Activated naive CD4-positive, alpha-beta T cell treated with anti-CD3 and anti-CD28 coated beads for 36 hours (primary cell): ENCODE data around the gene TEAD2. TPM values are rescaled to one million over a fixed set of nuclear protein-coding genes. Genes with fewer than 3 reads are reported as not detected.

Experiments used
- CTCF ChIA-PET: fragments of 350-600 bp; sonication (Branson Sonifier 250); formaldehyde crosslinking; loops from one replicate; lab custom pipeline; 2021; ENCODE audit warnings: antibody characterized with exemption; lab: Charles Lee
- DNase-seq: peaks from one replicate; pipeline ENCODE4 v3.0.0-alpha.2; 2020
- H3K27ac Mint-ChIP-seq: one replicate; pipeline ENCODE4 v1.8.0; 2021; ENCODE audit warnings: mild to moderate bottlenecking, mixed read lengths
- H3K27me3 Mint-ChIP-seq: one replicate; pipeline ENCODE4 v1.8.0; 2021; ENCODE audit warnings: low read depth, mixed read lengths
- H3K36me3 Mint-ChIP-seq: one replicate; pipeline ENCODE4 v1.8.0; 2021; ENCODE audit warnings: low read depth, mixed read lengths
- H3K4me1 Mint-ChIP-seq: one replicate; pipeline ENCODE4 v1.8.0; 2021; ENCODE audit warnings: low read depth, mixed read lengths
- H3K4me3 Mint-ChIP-seq: one replicate; pipeline ENCODE4 v1.8.0; 2021; ENCODE audit warnings: mild to moderate bottlenecking, moderate library complexity, mixed read lengths
- H3K9me3 Mint-ChIP-seq: one replicate; pipeline ENCODE4 v1.8.0; 2021; ENCODE audit warnings: mixed read lengths
- intact Hi-C: fragments of 100-400 bp; cut with micrococcal nuclease; formaldehyde crosslinking; loops from one replicate; pipeline ENCODE4 v1.15.1; 2023
- microRNA-seq: library from miRNA; unstranded; fragments of <30 nt; microRNA quantifications from one replicate; pipeline ENCODE4 v1.2.0, GENCODE V29; 2022; ENCODE audit warnings: borderline microRNAs expressed, borderline replicate concordance
- total RNA-seq, 2 experiments: library from RNA; stranded (reverse); gene quantifications; one replicate each; pipeline ENCODE4 v1.2.3, GENCODE V29; 2021

Gene TEAD2
- total RNA-seq, 2 experiments from 2014 or later = 0.20 TPM; not detected in 1

DNA sequence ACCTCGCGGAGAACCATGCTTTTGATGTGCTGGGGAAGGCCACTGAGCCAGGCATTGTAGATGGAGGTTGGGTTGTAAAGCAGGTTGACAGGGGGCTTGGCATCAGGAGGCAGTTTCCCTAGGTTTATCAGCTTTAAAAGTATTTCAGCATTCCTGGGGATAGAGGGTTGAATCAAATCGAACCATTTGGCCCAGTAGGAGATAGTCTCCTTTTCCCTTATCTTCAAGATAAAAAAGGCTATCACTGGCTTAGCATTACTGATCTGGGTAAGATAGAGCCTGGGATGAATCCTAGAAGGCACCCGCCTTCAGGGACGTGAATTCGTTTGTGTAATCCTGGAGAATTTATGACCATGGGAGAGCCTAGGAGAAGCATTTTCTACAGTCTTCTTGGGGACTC lies 67.8 kb downstream of the TEAD2 start:
- no peaks in the 10 kb centered on the region for H3K9me3 Mint-ChIP-seq
- H3K27me3 Mint-ChIP-seq = no peaks in the 10 kb centered on the region
- CTCF ChIA-PET = no interaction called here
- intact Hi-C loops = no loop called here
- H3K27ac Mint-ChIP-seq = no peak overlapping the region
- no peaks in the 10 kb centered on the region for H3K36me3 Mint-ChIP-seq
- H3K4me3 Mint-ChIP-seq = no peak overlapping the region
- H3K4me1 Mint-ChIP-seq = no peaks in the 10 kb centered on the region
- no peak for DNase-seq

Small RNAs within 50 kb of the gene (microRNA-seq; reads per million reads assigned to microRNA genes)
- gene MIR4324 = not detected

Other genes with a start within 250 kb of the TEAD2 start
- 1 to 10 TPM; 3.4 to 3.8 TPM for gene LIN7B, start 248.0 kb downstream of the TEAD2 start, total RNA-seq
- 1 to 10 TPM; 1.5 to 1.9 TPM for gene C19orf73, start 243.3 kb downstream of the TEAD2 start, total RNA-seq
- 1 to 10 TPM; 4.6 to 4.9 TPM for gene PPFIA3, start 242.9 kb downstream of the TEAD2 start, total RNA-seq
- gene HRC, start 207.0 kb downstream of the TEAD2 start, total RNA-seq = not detected
- under 1 TPM; 0.22 to 0.62 TPM for gene TRPM4, start 204.6 kb downstream of the TEAD2 start, total RNA-seq
- gene SLC6A16, start 37.2 kb downstream of the TEAD2 start, total RNA-seq = under 1 TPM; 0.77 to 0.98 TPM
- 100 to 1,000 TPM; 182 to 189 TPM for gene CD37, start 27.0 kb downstream of the TEAD2 start, total RNA-seq
- not detected for gene DKKL1, start 1.5 kb upstream of the TEAD2 start, total RNA-seq
- 1 to 10 TPM; 2.4 to 3.2 TPM for gene KASH5, start 25.8 kb upstream of the TEAD2 start, total RNA-seq
- gene PTH2, start 61.0 kb upstream of the TEAD2 start, total RNA-seq = not detected
- gene GFY, start 63.0 kb upstream of the TEAD2 start, total RNA-seq = not detected
- under 1 TPM; 0.12 TPM for gene SLC17A7, start 79.1 kb upstream of the TEAD2 start, total RNA-seq
- gene PIH1D1, start 89.4 kb upstream of the TEAD2 start, total RNA-seq = 10 to 100 TPM; 80.7 to 84.4 TPM
- 10 to 100 TPM; 43.4 to 46.8 TPM for gene ALDH16A1, start 90.8 kb upstream of the TEAD2 start, total RNA-seq
- 10 to 100 TPM; 23.9 to 28.4 TPM for gene FLT3LG, start 111.8 kb upstream of the TEAD2 start, total RNA-seq
- 1,000 to 10,000 TPM; 4,441 to 4,607 TPM for gene RPL13A, start 125.2 kb upstream of the TEAD2 start, total RNA-seq
- 1,000 to 10,000 TPM; 3,906 to 3,945 TPM for gene RPS11, start 134.0 kb upstream of the TEAD2 start, total RNA-seq
- 10 to 100 TPM; 15.7 to 17.1 TPM for gene FCGRT, start 150.2 kb upstream of the TEAD2 start, total RNA-seq
- 1 to 10 TPM; 6.7 to 7.2 TPM for gene RCN3, start 165.6 kb upstream of the TEAD2 start, total RNA-seq
- 10 to 100 TPM; 76.4 to 77.4 TPM for gene NOSIP, start 218.1 kb upstream of the TEAD2 start, total RNA-seq
- under 1 TPM; 0.52 TPM for gene PRRG2, start 218.9 kb upstream of the TEAD2 start, total RNA-seq
- gene PRR12, start 228.8 kb upstream of the TEAD2 start, total RNA-seq = 10 to 100 TPM; 16.4 to 16.9 TPM